Measurements from ENCODE around the gene SLC29A3.

The SLC29A3 gene

DNA sequence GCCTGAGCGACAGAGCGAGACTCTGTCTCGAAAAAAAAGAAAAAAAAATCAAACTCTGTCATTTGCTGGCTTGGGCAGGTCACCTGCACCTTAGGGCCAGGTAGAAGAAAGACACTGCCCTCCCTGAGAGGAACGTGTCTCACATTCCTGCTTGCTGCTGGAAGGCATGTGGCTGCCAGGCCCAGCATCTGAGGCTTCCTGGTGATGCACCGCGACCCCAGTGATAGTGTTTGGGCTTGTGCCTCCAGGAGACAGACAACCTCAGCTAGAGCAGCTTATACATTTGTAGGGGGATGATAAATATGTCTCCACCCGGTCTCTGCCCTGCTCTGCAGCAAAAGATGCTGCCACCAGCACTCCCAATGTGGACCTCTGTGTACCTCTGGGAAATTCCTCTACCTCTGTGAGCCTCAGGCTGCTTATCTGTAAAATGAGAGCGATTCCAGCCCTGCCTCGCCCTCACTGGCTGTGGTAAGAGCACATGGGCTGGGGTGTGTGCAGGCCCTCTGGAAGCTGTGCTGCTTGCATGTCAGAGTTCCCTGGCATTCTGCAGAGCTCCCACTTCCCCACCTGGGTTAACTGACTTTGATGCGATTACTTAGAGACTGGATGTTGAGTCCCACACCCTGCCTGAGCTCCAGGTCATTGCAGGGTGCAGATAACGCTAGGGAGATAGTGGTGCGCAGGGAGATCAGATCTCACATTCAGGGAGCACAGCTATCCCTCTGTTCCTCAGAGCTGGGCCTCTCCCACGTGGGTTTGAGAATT is 19.9 kb downstream of the SLC29A3 start:
- H3K4me3 ChIP-seq (ENCODE audit: low read depth, low read length) = no peak overlapping the region
- no peak for DNase-seq (ENCODE audit: low read depth)

DNA sequence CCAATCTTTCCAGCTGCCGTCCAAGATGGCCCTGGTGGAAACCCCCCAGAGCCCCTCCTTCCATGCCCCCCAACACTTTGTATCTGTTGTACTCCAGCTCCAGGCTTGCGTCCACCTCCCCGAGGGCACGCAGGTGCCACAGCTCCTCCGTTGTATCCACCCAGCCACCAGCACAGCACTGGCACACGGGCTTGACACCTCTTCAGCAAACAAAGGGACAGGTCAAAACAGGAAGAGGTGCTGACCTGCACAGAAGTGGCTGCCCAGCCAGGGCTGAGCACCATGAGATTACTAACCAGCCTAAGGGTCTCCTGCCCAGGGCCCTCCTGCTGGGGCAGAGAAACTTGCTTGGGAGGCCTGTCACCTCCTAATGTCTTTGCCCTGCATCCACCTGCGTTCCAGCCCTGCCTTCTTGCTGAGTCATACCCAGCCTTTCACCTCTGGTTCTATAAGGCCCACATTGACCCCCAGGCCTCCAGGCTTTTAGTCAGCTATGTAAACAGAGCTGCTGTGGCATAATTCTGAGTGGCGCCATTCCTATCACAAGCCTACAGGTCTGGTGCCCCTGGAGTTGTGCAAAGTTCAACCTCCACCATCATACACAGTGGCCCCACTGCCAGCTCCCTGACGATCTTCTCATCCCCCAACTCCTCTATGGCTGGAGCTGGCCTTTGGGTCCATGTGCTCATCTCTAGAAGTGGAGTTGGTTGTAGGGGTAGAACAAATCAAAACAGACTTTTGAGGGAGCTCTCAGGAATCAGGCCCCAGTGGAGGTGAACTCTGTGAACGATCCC is 20.9 kb downstream of the SLC29A3 start:
- H3K4me3 ChIP-seq (ENCODE audit: low read depth, low read length) = no peak overlapping the region
- DNase-seq (ENCODE audit: low read depth) = no peak

DNA sequence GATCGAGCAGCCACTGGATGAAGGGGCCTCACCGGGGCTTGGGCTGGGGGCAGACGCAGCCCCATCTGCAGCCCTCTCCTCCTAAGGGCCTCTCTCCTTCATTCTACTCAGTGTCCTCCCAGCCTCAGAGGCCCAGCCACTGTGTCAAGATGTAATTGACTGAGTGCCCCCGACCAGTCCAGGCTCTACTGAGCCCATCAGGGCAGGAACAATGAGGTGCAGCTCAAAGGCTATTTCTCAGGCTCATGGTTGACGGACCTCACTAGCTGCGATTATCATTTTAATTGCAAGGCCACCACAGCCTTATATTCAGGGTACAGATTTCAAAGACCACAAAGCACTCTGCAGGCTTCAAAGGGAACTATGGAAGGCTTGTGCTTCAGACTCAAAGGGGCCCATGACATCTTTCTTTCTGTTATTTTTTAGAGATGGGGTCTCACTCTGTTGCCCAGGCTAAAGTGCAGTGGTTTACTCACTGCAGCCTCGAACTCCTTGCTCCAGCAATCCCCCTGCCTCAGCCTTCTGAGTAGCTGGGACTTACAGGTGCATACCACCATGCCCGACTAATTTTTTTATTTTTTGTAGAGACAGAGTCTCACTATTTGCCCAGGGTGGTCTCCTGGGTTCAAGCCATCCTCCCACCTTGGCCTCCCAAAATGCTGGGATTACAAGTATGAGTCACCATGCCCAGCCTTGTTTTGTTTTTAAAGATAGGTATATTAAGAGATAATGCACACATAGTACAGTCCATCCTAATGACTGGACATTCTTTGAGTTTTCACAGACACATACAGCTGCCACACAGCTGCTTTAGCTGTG is 23.7 kb downstream of the SLC29A3 start:
- no peak overlapping the region for H3K4me3 ChIP-seq (ENCODE audit: low read depth, low read length)
- DNase-seq (ENCODE audit: low read depth) = no peak

DNA sequence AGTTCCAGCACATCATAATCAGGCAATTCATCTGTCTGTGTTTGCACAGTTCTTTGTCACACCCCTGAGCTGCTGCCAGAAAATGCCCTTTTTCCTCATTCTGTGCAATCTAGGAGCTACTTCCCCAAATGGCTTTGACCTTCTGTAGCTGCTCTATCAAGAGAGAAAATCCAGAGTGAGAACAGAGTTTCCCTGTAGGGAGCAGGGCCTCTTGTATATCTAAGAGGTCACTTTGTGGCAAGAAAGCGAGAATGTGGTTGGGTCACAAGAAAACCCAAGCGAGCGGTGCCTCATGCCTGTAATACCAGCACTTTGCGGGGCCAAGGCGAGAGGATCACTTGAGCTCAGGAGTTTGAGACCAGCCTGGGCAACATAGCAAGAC is 24.3 kb downstream of the SLC29A3 start:
- DNase-seq (ENCODE audit: low read depth) = no peak
- no peak overlapping the region for H3K4me3 ChIP-seq (ENCODE audit: low read depth, low read length)

DNA sequence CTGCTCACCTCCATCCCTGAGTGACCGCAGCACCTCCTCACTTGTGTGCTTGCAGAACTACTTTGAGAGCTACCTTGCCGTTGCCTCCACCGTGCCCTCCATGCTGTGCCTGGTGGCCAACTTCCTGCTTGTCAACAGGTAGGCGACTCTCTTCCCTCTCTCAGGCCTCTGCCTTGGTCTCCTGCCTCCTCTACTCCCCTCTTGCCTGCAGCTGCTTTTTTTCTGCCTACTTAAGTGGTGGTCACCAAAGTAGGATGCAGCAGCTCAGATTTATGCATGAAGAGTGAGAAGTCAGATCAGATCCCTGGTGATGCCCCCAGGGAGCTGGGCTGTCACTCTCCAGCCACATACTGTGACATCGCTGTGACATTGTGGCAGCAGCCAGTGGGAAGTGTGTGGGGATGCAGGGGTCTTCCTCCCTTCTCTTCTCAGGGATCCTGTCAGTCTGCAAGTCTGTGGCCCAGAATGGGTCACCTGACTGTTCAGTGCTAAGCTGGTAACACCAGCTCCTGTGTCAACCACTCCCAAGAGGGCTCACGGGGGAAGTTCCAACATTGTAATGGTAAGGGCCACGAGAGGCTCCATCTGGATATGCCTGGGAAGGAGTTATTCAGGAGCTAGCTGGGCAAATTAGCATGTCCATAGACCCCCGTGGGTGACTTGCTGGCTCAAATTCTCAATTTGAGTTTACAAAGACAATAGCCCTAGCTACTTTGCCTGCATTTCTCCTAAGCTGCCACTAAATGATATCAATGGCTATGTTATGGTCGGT is 25.3 kb downstream of the SLC29A3 start:
- no peak overlapping the region for H3K4me3 ChIP-seq (ENCODE audit: low read depth, low read length)
- DNase-seq (ENCODE audit: low read depth) = no peak

DNA sequence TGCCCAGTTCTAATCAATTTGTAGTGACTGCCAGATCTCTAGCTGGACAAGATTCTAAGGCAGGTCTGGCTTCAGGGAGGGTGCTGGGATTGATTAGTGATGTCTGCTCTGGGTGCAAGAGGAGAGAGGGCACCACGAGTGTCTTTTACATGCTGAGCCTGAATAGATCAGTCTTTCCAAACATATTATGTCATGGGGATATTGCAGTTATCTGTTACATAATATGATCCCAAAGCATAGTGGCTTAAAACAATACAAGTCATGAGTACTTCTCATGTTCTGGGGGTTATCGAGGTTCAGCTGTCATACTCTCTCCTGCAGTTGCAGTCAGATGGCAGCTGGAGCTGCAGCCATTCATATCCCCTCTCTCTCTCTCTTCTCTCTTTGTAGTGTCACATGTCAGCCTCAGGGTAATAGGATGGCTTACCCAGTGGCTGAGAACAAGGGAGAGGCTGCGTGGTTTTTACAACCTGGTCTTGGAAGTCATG is 26.0 kb downstream of the SLC29A3 start:
- H3K4me3 ChIP-seq (ENCODE audit: low read depth, low read length) = no peak overlapping the region
- DNase-seq (ENCODE audit: low read depth) = no peak

DNA sequence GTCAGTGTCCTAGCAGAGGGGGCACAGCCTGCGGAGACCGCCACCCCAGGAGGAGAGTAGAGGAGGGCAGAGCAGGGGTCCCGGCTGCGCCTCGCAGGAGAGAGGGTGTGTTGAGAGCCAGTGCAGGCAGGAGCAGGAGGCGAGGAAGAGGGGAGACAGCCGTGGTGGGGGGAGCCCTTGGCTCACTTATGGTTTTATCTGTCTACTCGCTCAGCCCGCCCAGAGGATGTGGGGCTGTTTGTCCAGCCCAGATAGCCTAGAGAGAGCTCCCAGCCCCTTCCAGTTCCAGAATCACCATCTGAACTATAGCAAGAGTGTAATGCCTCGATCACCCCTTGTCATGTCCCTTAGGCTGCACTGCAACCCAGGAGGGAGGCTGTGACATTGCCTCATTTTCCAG is 26.6 kb downstream of the SLC29A3 start:
- no peak for DNase-seq (ENCODE audit: low read depth)

DNA sequence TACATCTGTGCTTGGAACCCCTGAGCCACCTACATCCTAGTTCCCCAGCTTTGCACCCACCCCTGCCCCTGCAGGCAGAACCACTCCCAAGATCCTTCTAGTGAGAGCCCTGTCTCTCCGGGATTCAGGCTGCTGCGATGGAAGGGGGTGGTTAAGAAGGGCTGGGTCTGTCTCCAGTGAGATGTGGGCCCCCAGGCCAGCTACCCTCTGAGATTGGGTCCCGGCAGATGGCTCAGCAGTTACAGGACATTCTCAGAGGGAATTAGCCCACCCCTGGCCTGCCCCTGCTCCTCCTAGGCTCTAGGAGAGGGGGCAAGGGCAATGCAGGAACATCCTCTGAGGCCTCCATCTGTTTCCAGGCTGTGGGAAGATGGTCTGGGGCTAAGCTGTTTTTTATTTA is 27.7 kb downstream of the SLC29A3 start:
- DNase-seq (ENCODE audit: low read depth) = no peak

More for the DNA sequence above, 26.6 kb downstream of the SLC29A3 start:
- no peak overlapping the region for H3K4me3 ChIP-seq (ENCODE audit: low read depth, low read length)

DNA sequence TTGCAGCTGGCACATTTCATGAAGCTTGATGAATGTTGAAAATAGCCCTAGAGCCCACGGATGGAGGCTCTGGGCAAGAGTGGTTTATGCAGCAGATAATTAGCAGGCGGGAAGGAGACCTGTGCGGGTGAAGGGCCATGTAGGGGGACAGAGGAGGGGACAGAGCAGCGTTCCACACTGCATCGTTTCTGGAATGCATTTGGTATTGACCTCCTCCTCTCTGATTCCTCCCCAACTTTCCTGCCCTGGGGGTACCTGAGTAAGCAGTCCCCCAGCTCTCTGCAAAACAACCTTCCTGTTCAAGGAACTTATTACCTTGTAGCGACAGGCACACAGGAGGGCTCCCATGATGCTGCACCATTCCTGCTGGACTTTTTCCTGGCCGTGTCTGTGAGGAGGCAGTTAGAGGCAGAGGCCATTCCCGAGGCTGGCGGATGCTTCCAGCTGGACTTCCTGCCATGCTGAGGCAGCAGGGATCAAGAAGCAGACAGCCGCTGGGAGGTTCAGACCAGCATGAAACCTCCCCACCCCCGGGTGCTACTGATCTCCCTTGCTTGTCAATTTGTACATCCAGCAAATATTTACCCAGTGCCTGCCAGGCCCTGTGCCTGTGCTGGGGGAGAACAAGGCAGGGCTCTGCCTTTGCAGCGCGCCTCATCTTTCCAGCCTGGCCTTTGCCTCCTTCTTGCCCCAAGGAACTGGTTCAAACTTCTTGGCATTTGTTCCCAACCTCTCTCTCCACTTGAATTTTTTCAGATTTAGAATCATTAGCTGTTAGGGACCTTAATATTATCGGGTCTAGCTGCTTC is 28.7 kb downstream of the SLC29A3 start:
- H3K4me3 ChIP-seq (ENCODE audit: low read depth, low read length) = no peak overlapping the region
- DNase-seq (ENCODE audit: low read depth) = no peak

More for the DNA sequence above, 27.7 kb downstream of the SLC29A3 start:
- H3K4me3 ChIP-seq (ENCODE audit: low read depth, low read length) = no peak overlapping the region

DNA sequence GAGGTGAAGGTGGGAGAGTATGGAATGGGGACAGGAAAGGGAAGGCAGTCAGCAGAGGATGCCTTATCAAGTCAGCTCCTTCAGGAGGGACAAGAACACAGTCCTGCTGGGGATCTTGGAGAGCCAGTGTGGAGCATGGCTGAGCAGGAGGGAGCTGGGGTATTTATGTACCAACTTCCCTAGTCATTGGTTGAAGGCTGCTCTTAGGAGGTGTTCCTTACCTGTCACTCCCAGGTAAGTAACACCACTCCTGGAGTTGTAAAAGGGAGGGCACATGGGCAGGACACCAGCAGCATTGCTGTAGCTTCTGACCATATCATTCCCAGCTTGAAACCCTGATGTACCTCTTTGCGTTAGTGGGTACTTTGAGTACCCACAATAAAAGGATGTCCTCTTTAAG is 29.8 kb downstream of the SLC29A3 start:
- no peak overlapping the region for H3K4me3 ChIP-seq (ENCODE audit: low read depth, low read length)
- no peak for DNase-seq (ENCODE audit: low read depth)

DNA sequence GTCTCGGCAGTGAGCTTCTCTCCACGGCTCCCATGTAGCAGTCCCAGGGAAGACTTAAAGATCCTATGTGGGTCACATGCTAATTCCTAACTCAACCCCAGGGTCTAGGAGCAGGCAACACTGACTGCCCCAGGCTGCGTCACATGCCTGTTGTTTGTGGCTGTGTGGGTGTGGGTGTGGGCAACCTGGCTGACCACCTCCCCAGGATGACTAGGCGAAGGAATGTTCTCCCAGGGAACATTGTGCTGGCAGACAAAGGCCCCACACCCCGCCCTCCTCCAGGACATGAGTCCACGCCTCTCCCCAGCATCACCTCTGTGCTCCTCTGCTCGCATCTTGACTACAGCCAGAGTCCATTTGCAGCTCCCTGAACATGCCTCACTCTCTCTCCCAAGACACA is 30.3 kb downstream of the SLC29A3 start:
- DNase-seq (ENCODE audit: low read depth) = no peak
- H3K4me3 ChIP-seq (ENCODE audit: low read depth, low read length) = no peak overlapping the region

DNA sequence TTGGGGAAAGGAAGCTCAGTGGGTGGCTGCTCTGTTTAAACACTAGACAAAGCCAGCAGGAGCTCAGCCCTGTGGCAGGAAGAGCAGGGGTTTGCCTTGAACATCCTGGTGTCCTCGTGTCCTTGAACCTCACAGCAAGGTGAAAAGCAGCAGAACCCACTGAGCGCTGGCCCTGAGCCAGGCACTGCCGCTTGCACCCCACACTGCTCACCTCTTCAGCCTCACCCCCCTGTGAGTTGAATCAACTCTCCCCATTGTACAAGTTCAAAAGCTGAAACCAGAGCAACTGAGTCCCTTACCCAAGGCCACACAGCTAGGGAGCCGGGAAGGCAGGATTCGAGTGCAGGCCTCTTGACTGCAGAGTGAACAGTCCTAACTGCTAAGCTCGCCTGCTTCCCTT is 32.0 kb downstream of the SLC29A3 start:
- DNase-seq (ENCODE audit: low read depth) = no peak

DNA sequence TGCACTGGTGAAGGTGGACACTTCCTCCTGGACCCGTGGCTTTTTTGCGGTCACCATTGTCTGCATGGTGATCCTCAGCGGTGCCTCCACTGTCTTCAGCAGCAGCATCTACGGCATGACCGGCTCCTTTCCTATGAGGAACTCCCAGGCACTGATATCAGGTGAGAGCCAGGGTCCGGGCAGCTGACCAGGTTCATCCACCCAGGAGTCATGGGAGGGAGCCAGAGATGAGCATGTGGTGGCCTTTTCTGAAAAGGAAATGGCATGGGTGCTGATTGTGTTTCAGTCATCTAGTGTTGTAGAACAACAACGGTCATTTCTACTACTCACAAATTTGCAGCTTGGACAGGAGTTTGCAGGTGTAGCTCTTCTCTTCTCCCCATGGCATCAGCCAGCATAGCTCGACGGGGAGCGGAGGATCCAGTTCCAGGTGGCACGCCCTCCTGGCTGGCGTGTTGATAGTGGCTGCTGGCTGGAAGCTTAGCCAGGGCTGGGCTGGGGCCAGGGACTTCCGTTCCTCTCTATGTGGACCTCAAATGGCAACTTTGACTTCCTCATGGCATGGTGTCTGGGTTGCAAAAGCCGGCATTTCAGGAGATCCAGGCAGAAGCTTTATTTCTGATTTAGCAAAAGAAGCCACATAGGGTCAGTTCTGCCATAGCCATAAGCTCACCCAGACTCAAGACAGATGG is 32.7 kb downstream of the SLC29A3 start:
- DNase-seq (ENCODE audit: low read depth) = no peak
- no peak overlapping the region for H3K4me3 ChIP-seq (ENCODE audit: low read depth, low read length)

More for the DNA sequence above, 32.0 kb downstream of the SLC29A3 start:
- H3K4me3 ChIP-seq (ENCODE audit: low read depth, low read length) = no peak overlapping the region

DNA sequence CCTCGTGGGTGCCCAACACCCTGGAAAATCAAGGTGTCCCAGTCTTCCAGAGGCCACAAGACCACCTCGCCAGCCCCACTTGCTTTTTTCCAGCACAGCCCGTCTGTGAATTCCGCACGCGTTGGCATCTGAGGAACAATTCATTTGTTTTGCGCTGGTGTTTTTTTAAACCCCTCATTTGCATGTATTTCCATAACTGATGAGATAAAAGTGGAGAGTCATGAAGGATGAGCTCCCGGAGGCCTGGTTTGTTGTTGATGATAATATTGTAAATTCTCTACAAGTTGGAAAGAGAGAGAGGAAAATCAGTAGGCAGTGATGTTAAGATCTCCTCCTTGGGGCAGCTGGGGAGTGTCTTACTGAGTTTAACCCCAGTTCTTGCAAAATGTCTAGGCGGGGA is 34.6 kb downstream of the SLC29A3 start:
- H3K4me3 ChIP-seq (ENCODE audit: low read depth, low read length) = no peak overlapping the region
- no peak for DNase-seq (ENCODE audit: low read depth)

DNA sequence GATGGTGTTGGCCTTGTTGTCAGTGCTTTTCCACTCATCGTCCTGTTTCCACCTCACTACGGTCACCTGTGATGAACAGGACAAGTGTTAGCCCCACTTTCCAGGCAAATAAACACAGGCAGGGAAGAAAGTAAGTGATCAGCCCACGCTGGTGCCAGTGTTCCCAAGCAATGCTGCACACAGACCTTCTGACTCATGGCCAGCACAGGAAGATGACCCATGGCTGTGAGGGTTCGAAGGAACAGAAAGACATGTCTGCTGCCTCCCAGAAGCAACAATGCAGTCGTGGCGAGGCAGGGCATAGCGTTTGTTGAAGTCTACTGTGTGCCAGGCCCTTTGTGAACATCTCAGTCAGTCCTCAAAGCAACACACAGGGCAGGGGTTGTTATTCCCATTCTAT is 35.7 kb downstream of the SLC29A3 start:
- no peak overlapping the region for H3K4me3 ChIP-seq (ENCODE audit: low read depth, low read length)
- no peak for DNase-seq (ENCODE audit: low read depth)

DNA sequence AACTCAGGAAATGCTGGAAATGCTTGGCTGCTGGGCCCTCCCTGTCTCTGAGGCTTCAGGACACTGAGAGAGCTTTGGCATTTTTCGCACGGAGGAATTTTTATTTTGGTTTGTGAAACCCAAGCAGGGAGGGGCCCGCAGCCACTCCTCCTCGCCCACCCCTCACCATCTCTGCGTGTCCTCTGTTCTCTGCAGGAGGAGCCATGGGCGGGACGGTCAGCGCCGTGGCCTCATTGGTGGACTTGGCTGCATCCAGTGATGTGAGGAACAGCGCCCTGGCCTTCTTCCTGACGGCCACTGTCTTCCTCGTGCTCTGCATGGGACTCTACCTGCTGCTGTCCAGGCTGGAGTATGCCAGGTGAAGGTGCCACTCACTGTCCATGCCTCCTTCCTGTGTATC is 36.8 kb downstream of the SLC29A3 start:
- DNase-seq (ENCODE audit: low read depth) = no peak
- no peak overlapping the region for H3K4me3 ChIP-seq (ENCODE audit: low read depth, low read length)

DNA sequence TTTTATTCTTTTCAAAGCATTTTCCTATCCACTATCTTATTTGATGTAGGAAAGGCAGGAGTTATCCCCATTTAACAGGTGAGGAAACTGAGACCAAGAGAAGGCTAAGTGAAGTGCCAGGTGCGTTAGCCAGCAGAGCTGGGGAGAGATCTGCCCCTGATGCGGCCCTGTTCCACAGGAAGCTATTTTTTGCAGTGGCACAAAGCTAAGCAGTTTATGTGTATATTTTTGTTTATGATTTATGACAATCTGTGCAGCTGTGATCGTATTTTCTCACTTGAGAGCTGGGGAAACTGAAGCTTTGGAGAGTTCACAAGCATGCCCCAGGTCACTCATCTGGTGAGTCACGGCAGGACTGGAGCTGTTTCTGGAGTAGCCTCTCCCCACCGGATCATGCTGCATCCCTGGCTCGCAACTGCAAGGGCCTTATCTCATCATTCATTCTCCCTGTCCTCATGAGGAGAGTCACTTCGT is 38.8 kb downstream of the SLC29A3 start:
- no peak overlapping the region for H3K4me3 ChIP-seq (ENCODE audit: low read depth, low read length)
- no peak for DNase-seq (ENCODE audit: low read depth)

DNA sequence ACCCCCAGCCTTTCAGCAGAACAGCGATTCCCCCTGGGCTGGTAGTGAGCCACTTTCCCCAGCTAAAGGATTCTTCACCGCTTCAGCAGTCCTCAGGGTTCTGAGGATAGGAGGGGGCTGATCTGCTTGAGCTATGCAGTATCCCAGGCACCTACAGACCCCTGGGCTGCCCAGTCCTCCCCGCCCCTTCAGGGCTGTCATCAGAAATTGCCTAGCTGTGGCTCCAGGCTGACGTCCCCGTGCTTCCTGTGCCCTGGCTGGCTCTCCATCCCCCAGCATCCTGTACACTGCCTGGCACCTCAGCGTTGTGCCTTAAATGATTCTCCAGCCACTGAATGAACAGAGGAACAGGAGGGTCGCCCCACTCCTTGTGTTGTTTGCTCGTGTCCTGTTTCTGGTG is 39.2 kb downstream of the SLC29A3 start:
- H3K4me3 ChIP-seq (ENCODE audit: low read depth, low read length) = no peak overlapping the region
- no peak for DNase-seq (ENCODE audit: low read depth)

All from skeletal muscle cell (primary cell).